G401.6 (cell line): ENCODE data around the gene PDE1C.

Experiments
- FAIRE-seq: peaks from 2 replicates; lab custom pipeline; 2012; peaks lifted over from hg19 to GRCh38; lab: Jason Lieb, UNC

Gene PDE1C

DNA sequence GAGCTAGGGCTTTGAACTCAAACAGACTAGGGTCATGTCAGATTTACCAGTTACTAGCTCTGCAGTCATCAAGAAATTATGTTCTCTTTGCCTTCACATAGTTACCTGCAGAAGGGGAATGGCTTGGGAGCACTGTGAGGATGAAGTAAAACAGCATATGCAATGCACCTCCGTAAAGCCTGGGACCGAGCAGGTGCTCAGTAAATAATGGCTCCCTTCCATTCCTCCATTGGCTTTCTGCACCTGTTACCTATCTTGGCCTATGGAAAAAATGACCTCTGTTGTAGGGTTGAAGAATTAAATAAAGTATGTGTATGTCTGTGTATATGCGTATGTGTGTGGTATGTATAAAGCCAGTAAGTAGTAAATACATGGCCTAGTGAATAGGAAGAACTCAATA lies 78.8 kb downstream of the PDE1C start:
- FAIRE-seq = no peak

DNA sequence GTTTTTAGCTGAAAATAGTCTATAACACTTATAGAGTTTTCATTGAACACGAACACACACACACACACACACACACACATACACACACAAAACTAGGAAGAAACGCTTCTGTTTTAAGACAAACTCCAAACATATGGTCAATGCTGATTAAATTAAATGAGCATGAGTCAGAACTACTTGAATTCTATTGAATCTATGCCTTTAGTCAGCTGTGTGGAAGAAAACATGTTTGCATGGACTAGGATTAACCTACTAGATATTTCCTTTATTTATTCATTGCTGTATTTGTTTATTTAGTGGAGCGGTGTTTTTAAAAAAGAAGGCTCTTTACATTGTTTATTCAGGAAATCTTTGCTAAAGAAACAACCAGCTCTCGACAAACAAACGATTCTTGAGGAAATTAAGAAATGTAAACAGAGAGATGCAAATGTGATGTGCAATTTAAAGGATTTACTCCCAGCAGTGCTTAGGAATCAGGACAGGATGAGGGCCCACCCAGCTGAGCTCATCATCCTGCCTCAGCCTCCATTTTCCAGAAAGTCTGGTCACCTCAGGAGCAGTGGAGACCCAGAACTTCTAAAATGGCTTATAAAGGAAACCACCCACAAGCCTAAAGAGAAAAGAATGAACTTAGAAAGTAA lies 83.2 kb downstream of the PDE1C start:
- FAIRE-seq = no peak

DNA sequence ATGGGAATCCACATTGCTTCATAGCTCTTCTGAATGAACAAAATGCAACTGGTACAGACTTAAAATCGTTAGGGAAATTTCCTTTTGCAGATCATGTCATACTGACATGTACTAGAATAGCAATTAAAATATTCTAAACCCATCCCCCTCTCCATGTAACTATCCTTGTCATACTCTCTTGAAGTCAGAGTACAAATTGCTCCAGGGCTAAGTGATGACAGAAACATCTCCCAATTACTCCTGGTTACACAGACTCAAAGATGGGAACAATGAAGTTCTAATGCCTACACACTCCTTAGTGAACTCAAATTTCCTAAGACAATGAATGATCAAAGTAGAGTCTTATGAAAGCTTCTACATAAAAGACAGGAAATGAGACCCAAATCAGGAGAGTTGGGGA lies 87.2 kb downstream of the PDE1C start:
- no peak for FAIRE-seq

DNA sequence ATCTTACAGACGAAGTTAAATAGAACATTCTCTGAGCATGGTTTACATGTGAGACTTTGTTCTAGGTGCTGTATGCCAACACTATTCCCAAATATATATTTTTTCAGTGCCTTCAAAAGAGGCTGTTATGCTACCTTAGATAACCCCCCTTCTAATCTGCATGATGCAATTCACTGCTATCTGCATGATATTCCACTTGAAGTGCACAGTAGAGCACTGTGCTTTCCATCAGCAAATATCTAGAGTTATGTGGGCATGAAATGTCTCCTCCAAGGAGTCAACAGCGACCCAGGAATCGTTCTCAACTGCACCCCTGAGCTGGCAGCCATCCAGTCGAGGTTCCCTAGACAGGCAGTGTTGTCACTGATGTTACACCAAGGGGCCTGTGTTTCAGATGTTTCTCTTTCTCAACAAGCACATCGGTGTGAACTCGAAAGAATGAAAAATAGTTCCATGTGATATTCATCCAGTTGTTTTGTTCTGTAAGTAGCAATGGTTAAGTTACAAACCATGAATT lies 88.3 kb downstream of the PDE1C start:
- no peak for FAIRE-seq

DNA sequence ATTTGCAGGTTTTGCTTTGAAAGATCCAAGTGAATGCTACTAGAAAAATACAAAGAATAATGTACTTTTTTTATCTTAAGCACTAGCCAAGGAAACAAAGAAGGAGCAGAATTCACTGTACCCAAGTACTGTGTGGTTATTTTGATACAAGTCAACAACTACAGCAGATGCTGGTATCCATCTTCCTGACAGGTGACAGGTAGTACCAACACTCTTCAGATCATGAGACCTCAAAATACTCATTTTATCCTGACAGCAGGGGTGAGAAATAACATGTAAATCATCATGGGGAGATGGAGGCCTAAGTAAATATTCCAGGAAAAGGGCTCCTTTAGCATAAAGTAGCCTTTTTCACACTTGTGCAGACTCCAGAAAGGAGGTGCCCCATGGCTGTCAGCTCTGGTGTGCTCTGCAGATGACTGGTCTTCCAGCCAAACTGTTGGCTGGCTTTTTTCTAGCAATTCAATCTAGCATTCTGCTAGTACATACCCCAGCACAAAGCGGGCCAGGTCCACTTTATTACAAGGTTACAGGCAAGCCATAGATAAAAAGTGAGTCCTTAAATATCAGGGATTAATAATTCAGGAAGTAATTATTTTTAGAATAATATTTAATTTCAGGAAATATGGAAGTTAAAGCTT lies 90.4 kb downstream of the PDE1C start:
- FAIRE-seq = no peak

DNA sequence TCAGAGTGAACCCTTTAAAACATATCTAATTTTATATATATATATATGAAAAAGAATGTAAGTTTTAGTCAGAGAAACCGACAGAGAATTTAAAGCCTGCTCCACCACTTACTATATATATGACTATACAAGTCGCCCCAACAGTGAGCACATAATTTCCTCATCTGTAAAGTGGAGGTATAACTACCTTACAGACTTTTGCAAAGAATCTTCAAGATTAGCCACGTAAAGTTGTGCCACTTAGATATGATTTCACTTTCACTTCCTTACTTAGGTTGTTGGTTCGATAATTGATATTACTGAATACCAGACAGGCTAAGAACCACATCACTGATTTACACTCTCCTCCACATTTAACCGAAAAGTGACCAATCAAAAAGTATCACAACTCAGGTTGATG lies 94.7 kb downstream of the PDE1C start:
- no peak for FAIRE-seq

DNA sequence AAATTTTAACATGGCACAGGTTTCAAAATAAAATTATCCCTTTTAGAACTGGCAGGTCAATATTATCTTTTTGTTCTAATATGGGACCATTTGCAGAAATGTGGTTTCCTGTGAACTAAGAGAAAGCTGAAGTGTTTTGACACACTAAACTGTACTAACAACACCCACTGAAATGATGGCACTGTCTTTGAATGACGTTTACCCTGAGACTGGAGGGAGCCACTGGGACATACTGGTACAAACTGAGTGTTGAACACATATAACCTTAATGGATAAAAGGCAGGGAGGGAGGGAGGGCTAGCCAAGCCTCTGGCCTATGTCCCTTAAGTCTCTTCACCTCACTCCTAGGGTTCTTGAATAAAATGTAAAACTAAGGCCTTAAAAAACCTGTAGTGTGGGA lies 95.9 kb downstream of the PDE1C start:
- FAIRE-seq = no peak

DNA sequence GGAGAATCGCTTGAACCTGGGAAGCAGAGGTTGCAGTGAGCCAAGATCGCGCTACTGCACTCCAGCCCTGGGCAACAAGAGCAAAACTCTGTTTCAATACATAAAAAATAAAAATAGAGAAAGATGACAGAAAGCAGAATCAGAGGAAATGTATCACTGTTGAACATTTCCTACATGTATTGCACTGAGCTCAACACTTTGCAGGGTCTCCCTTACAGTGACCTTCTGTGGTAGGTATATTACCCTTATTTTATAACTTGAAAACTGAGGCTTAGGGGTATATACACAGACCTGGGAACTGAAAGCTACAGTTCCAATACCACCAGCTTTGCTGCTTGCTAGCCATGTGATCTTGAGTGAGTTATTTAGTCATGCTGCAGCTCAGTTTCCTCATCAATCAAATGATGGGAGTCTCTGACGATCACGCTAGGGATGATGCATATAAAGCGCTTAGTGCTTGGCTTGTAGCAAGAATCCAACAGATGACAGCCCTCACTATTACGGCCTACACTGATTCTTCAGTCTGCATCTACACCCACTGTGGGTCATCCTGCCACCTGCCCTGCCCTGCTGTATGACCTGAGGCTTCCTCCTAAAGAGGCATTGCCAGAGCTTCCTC lies 99.0 kb downstream of the PDE1C start:
- no peak for FAIRE-seq

DNA sequence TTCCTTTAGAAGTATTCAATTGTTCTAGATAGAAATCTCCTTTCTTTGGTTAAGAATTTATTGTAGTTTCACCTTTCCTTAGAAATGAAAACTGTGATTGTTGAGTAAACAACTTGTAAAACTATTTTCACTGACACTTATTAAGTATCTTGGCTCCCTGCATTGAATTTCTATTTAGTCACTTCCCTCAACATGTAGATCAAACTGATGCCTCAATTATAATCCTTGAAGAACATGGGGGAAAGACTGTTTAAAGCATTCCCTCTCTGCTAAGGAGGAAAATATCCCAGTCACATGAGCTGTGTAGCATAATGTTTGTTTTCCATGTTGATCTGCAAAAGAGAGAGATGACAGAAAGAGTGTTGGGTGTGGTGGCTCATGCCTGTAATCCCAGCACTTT lies 99.7 kb downstream of the PDE1C start:
- FAIRE-seq = no peak

DNA sequence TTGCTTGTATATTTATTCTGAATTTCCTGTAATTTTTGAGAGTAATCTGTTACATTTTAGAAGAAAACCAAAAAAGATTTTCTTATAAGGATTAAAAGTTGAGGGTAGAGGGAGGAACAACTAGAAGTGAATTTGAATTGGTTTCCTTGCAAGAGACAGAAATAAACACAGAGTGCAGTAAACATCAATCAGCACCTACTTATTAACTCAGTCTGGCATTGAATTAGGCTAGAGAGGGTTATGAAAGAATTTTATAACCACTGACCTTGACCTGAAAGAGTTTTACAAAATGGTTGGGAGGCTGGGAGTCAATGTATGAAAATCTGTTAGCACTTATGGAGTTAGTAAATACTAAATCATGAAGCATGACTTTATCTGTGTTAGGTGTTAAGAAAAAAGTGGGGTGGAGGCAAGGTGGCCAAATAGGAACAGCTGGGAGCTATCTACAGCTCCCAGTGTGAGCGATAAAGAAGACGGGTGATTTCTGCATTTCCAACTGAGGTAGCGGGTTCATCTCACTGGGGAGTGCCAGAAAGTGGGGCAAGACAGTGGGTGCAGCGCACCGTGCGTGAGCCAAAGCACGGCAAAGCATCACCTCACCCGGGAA lies 106.5 kb downstream of the PDE1C start:
- FAIRE-seq = no peak

DNA sequence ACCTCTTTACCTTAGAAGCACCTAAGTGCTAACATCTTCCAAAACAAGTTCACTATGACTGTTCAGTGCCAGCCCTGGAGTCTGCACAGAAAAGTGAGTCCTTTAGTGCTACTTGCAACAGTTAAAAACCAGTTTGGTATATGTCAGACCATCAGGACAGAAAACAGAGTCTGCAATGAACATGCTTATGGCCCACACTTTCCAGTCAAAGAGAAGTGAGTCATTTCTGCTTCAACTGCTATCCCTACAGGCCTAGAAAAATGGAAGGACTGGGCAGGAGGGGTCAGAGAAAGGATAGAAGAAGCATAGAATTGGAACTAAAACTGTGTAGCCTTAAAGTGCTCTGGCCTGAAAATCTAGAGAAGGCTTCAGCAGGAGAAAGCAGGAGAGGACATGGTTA lies 108.0 kb downstream of the PDE1C start:
- FAIRE-seq = no peak

DNA sequence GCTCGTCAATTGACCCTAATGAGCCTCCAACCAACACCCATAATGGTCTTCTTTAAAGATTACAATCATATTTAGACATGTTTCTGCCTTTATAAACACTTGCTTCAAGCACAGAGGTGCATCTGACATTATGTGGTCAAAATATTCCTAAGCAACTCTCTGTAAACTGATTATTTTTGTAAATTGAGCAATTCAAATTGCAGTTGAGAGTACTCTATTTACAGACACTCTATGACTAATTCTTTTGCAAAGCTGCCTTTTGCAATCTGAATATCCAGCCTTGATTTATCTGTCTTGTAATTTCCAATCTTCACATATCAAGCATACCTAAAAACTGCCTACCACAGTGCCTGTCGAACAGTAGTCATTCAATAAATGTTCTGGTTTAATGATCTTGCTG lies 112.0 kb downstream of the PDE1C start:
- FAIRE-seq = no peak

DNA sequence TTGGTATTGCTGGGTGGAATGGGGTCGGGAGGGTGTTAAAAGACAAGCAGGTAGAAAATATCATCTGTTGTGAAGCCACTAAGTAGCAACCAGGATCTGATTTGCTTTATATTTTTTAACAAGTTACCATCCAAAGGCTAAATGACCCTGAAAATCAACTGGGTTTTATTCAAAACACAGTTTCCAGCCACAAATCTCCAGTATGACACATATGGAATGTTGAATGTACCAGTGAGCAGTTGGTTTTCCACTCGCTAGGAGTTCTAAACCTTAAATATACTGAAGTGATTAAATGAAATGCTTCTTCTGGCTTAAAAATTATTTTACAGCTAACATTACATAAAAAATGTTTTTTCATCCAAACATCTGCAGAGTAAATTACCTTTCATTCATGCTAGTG lies 112.5 kb downstream of the PDE1C start:
- no peak for FAIRE-seq

DNA sequence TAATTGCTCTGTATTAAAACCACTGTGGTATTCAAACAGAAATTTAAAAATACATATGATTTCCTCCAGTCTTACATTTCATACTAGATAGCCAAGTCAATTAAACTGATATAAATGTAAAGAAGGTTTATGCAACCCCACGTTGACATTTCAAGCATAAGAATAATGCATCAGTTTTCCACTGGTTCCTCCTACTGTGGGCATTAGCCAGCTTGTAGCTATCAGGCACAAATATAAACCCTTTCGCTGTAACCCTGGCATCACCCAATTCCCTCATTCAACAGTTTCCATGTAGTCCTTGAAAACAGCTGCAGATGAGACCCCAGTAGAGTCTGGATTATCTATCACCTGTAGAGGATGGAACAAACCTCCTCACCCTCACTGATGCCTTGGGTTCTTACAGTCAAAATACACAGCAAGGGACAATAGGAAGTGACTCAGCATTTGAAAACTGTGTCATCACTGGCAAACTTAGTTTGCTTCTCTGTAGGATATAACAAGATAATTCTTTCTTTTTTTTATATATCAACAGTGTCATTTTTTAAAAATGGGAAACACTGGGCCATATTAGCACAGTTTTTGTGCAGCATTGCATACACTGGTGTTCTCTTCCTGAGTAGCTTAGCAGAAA lies 113.0 kb downstream of the PDE1C start:
- no peak for FAIRE-seq

DNA sequence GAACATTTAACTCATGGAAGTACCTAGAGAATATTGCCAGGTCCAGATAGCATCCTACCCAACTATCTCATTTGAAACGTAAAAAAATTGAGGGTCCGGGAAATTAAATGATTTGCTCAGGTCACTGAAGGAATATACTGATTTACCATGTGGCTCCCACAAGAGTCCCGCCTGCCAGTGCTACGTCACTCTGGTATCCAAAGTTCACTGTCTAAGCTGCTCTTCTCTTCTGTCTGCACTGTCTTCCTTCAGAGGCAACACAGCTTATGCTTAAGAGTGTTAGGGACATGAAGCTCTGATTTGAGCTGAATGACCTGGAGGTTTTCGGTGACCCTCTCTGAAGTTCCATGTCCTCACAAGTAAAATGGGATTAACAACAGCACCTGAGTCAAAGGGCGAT lies 114.6 kb downstream of the PDE1C start:
- FAIRE-seq = no peak

DNA sequence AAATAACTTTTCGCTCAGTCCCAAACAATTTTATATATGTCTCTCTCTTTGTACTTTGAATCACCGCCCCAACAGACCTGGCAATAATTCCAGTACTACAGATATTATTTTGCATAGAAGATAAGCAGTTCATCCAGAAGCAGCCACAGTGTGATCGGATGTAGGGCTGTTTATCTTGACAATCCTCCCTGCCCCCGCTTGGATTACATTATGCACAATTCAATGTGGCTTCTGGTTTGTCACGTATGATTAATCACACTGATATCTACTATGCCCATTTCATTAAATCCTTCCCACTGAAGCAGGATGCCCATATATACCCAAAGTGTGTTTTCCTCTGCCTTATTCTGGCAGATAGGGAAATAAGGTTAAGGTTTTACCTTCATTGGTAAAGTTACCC lies 115.2 kb downstream of the PDE1C start:
- no peak for FAIRE-seq

DNA sequence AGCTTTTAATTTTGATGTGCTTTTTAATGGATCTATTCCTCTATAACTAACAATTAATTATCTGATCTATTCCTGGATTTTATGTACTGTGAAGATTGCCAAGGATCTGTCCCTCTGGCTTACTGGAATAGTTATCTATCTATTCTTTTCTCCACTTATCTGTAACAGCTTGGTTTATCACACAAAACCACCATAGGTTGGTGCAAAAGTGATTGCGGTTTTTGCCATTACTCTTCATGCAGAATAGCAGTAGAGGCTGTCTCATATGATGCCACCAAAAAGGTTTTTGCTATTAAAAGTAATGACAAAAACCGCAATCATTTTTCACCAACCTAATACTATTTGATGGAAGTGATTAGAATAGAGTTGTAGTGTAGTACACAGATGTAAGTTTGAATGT lies 115.7 kb downstream of the PDE1C start:
- no peak for FAIRE-seq

DNA sequence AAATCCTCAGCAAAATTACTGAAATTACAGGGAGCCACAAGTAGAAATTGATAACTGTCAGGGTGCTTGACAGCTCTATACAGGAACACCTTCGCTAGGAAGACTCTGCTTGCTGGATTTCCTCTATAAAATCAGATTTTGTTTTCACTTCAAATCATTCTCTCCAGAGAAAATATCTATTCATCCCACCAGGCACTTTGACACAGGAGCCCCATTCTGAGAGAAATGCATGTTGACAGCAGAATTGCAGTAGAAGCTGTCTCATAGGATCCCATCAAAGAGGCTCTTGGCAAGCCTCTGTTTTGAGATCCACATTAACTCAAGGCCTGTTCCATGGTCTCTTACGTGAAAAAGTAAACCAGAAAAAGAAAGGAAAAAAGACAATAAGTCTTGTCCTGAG lies 116.8 kb downstream of the PDE1C start:
- no peak for FAIRE-seq

DNA sequence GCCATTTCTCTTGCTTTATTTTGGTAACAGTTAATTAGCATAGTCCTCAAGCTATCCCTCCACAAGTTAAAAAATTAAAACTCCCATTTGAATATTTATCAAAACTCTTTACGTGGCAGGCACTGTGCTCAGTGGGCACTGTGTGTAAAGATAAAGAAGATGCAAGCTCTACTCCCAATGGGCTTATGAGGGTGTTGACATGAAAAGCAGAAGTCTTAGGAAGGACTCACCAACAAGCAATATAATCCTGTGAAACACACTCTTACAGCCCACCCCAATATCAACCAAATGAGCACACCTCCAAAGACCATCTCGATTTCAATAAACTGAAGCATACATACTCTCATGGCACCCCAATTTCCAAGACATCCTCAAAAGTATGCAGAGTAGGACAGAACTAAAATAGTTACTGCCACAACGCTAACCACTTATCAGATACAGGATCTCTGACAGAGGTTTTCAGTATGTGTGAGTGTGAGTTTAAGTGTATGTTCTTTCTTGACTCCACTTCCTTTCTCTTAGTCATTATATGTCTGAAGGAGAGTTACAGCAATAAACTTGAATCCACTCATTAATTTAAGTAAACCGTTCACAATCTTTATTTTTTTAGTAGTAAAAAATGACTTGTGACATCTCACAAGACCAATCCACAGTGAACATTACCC lies 120.0 kb downstream of the PDE1C start:
- no peak for FAIRE-seq

DNA sequence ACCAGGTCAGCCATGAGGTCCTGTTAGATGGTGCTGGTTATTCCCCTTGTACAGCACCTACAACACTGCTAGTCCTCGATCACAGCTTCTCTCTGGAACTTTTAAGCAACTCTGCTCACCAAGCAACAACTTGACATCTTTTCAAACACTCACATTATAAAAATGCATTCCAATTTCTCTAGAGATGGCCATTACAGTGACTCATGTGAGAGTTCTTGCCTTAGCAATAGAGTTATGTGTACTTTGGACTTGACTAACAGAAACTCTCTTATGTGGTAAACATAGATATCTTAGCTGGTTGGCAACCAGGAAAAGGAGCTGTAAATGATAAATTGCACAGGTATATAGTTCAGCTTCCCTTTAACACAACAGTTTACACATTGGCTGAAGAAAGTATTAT lies 122.2 kb downstream of the PDE1C start:
- no peak for FAIRE-seq

DNA sequence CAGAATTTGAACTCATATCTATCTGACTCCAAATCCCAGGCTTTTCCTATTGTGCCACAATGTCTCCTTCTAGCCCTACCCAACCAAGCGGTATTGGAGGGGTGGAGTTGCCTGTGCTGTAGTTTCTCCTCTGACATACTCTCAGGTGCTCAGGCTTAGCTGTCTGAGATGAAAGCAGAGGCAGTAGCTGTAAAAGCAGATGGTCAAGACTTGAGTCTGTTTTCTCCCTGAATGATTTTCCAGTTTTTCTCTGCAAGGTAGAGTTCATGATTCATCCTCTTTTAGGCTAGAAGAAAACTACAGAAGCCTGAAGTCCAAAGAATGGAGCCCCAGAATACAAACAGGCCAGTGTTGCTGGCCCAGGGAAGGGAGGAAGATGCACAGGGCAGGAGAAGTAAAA lies 130.0 kb downstream of the PDE1C start:
- FAIRE-seq = no peak

DNA sequence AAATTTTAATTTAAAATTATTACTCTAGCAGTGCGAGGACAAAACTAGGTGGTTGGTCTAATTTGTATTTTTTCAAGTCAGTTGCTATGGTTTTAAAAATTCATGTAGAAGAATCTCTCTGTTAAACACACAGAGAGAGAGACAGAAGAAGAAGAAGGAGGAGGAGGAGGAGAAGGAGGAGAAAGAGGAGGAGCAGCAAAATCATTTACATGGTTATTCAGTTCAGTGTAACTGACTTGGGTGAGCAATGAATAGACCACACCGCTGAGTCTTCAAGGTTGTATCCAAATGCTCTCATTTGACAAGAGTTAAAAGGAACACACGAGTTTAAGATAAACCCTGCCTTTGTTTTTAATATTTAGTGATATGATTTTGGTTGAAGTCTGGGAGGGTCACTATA lies 131.1 kb downstream of the PDE1C start:
- FAIRE-seq = no peak
